Measurements from ENCODE around the gene FOXJ1. TPM values are rescaled to one million over a fixed set of nuclear protein-coding genes. Genes with fewer than 3 reads are reported as not detected.
A peak's percentile ranks its signal among the peaks of the same experiment; 100 is the strongest.

FOXJ1 gene
- polyA plus RNA-seq, 2 of the 4 experiments (the other 2 are of a cell fraction), result 0.09 to 0.50 TPM

DNA sequence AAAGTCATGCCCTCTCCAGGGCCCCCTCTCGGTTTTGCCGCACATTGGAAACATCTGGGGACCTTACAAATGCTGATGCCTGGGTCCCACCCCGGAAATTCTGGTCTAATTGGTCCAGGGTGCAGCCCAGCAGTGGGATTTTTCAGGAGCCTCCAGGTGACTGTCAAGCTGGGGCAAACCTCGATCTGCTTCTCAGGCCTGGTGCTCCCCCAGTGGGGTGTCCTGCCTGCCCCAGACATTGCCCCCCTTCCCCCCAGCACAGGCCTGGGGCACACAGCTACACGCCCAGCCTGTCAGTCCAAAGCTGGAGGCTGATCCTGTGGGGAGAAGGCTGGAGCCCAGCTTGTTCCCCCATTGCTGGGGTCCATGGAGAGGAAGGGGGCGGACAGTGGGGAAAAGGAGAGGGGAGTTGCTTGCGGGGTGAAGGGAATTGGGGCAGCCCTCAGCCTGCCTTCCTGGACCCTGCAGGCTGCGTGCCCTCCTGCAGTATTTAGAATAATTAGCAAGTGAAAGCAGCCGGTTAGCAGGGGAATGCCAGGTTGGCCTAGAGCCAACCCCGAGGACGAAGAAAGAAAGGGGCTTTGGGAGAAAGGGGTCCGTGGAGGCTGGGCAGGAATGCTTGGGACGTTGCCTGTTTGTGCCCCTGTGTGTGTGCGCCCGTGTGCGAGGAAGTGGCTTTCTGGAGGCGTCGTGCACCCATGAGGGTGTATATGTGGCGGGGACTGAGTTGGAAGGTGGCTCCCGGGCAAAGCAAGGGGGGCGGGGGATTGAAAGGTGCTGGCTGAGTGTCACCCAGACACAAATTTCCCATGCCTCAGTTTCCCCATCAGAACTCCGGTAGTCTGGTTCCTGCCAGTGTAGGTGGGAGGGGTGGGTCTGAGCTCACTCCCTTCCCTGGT, 5.9 kb downstream of the FOXJ1 start:
- Histone ChIP-seq H3K4me2 (no peak overlapping the region), H3K4me1 (peaks cover 41% of the 10 kb centered on the region), H3K4me3 (no peak overlapping the region), H3K27ac (peak overlapping the region in 1 of 2 experiments; percentile 36; a peak in 1 of 6 replicates), H3K9me3 (no peaks in the 10 kb centered on the region)
- ChIA-PET CTCF (interaction anchor here (0.9 to 38.7 kb wide), 6 partner anchors 11 to 168 kb away, joined by 3 to 755 read pairs (median 16); no protein-coding TSS in a partner anchor), POLR2A (no interaction called here)
- whole genome bisulfite sequencing (ENCODE audit: missing lambda C conversion rate), result 65% methylated on average over 21 of the region's 22 CpGs
- ATAC-seq (no peak), DNase-seq (ENCODE audit: low read depth in 1 of 2, low spot score in 1 of 2) (no peak), FAIRE-seq (no peak)
- no peak for TF ChIP-seq FOSB (CRISPR knock-in tag; IDR thresholded peaks at IDR 0.05)

DNA sequence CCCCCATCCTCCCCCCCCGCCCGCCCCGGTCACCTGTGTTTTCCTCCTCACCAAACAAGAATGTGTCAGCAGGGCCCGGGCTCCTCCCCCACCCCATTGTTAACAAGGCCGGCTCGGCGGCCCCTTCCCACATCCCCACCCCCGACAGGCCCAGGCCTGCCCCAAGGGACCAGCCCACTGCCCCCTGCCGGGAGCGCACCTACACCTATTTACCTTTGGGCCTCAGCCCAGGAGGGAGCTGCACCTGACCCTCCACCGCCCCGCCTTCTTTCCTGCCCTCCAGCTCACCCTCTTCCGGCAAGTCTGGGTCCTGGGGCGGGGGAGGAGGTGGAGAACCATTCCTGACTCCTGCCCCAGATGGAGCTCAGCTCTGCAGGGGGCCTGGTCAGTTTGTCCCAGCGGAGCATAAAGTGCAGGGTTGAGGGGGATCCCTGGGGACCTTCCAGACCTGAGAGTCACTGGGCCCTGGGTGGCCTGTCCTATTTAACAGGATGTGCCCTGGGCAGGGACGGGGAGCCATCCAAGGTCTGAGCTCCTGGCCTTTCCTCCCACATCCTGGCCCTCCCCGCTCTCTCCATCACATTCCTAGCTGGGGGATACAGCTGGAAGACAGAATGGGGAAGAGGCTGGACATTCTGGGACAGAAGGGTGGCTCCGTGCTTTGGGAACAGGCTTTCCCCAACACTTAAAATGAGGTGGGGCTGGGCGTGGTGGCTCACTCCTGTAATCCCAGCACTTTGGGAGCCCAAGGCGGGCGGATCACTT, 8.3 kb downstream of the FOXJ1 start:
- FAIRE-seq (no peak), DNase-seq (ENCODE audit: low read depth in 1 of 2, low spot score in 1 of 2) (no peak), ATAC-seq (no peak)
- Histone ChIP-seq H3K4me3 (no peak overlapping the region), H3K4me1 (peaks cover 28% of the 10 kb centered on the region), H3K9me3 (no peaks in the 10 kb centered on the region), H3K4me2 (peak overlapping the region; percentile 8), H3K27ac (peak overlapping the region; percentile 35 to 69; a peak in 5 of 6 replicates)
- ChIA-PET CTCF (interaction anchor here (0.6 to 38.7 kb wide), 16 partner anchors 9 to 1073 kb away, joined by 3 to 755 read pairs (median 4); no protein-coding TSS in a partner anchor), POLR2A (no interaction called here)
- 82% methylated on average over 11 of the region's 21 CpGs for WGBS (ENCODE audit: missing lambda C conversion rate)
- TF ChIP-seq MAFK (IDR thresholded peaks at IDR 0.05; ENCODE audit: partially characterized antibody), result no peak
- TF ChIP-seq, protein P1, sequence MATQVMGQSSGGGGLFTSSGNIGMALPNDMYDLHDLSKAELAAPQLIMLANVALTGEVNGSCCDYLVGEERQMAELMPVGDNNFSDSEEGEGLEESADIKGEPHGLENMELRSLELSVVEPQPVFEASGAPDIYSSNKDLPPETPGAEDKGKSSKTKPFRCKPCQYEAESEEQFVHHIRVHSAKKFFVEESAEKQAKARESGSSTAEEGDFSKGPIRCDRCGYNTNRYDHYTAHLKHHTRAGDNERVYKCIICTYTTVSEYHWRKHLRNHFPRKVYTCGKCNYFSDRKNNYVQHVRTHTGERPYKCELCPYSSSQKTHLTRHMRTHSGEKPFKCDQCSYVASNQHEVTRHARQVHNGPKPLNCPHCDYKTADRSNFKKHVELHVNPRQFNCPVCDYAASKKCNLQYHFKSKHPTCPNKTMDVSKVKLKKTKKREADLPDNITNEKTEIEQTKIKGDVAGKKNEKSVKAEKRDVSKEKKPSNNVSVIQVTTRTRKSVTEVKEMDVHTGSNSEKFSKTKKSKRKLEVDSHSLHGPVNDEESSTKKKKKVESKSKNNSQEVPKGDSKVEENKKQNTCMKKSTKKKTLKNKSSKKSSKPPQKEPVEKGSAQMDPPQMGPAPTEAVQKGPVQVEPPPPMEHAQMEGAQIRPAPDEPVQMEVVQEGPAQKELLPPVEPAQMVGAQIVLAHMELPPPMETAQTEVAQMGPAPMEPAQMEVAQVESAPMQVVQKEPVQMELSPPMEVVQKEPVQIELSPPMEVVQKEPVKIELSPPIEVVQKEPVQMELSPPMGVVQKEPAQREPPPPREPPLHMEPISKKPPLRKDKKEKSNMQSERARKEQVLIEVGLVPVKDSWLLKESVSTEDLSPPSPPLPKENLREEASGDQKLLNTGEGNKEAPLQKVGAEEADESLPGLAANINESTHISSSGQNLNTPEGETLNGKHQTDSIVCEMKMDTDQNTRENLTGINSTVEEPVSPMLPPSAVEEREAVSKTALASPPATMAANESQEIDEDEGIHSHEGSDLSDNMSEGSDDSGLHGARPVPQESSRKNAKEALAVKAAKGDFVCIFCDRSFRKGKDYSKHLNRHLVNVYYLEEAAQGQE (IDR thresholded peaks at IDR 0.05), result no peak
- TF ChIP-seq, protein P2, sequence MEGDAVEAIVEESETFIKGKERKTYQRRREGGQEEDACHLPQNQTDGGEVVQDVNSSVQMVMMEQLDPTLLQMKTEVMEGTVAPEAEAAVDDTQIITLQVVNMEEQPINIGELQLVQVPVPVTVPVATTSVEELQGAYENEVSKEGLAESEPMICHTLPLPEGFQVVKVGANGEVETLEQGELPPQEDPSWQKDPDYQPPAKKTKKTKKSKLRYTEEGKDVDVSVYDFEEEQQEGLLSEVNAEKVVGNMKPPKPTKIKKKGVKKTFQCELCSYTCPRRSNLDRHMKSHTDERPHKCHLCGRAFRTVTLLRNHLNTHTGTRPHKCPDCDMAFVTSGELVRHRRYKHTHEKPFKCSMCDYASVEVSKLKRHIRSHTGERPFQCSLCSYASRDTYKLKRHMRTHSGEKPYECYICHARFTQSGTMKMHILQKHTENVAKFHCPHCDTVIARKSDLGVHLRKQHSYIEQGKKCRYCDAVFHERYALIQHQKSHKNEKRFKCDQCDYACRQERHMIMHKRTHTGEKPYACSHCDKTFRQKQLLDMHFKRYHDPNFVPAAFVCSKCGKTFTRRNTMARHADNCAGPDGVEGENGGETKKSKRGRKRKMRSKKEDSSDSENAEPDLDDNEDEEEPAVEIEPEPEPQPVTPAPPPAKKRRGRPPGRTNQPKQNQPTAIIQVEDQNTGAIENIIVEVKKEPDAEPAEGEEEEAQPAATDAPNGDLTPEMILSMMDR (IDR thresholded peaks at IDR 0.05), result no peak
- TF ChIP-seq FOSB (CRISPR knock-in tag; IDR thresholded peaks at IDR 0.05), result no peak
- TF ChIP-seq RCOR1 (IDR thresholded peaks at IDR 0.05; ENCODE audit: low read depth, low read length), result no peak
- TF ChIP-seq EHMT2 (IDR thresholded peaks at IDR 0.05; ENCODE audit: low read depth), result no peak
- TF ChIP-seq JUNB (IDR thresholded peaks at IDR 0.05), result no peak
- TF ChIP-seq SMC3 (IDR thresholded peaks at IDR 0.05), result no peak
- no peak for TF ChIP-seq ZC3H11A (IDR thresholded peaks at IDR 0.05)
- no peak for TF ChIP-seq TFCP2L1 (CRISPR knock-in tag; IDR thresholded peaks at IDR 0.05)
- TF ChIP-seq HOXB13 (CRISPR knock-in tag; IDR thresholded peaks at IDR 0.05; ENCODE audit: low read depth), result no peak
- TF ChIP-seq KDM5A (IDR thresholded peaks at IDR 0.05), result no peak
- TF ChIP-seq CBX8 (IDR thresholded peaks at IDR 0.05), result no peak
- TF ChIP-seq, protein P3, sequence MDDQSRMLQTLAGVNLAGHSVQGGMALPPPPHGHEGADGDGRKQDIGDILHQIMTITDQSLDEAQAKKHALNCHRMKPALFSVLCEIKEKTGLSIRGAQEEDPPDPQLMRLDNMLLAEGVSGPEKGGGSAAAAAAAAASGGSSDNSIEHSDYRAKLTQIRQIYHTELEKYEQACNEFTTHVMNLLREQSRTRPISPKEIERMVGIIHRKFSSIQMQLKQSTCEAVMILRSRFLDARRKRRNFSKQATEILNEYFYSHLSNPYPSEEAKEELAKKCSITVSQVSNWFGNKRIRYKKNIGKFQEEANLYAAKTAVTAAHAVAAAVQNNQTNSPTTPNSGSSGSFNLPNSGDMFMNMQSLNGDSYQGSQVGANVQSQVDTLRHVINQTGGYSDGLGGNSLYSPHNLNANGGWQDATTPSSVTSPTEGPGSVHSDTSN (IDR thresholded peaks at IDR 0.05), result no peak
- no peak for TF ChIP-seq JUN (IDR thresholded peaks at IDR 0.05)
- no peak for TF ChIP-seq CHD2 (IDR thresholded peaks at IDR 0.05; ENCODE audit: low read length, partially characterized antibody)
- TF ChIP-seq RFX5 (IDR thresholded peaks at IDR 0.05), result no peak
- TF ChIP-seq HOXA7 (CRISPR knock-in tag; IDR thresholded peaks at IDR 0.05), result no peak
